HFFc6 (cell line): ENCODE measurements around the gene ANKRD13D. TPM values are rescaled to one million over a fixed set of nuclear protein-coding genes. Genes with fewer than 3 reads are reported as not detected.

Experiments
- DNase-seq: peaks from one replicate; pipeline ENCODE4 v3.0.0-alpha.2; 2018
- H3K27ac Mint-ChIP-seq: 2 replicates; pipeline ENCODE4 v1.8.0; 2020; ENCODE audit warnings: mild to moderate bottlenecking, mixed read lengths
- H3K27me3 Mint-ChIP-seq: 2 replicates; pipeline ENCODE4 v1.8.0; 2021; ENCODE audit warnings: mild to moderate bottlenecking, moderate library complexity, mixed read lengths; ENCODE audit not compliant: insufficient read depth
- H3K36me3 Mint-ChIP-seq: 2 replicates; pipeline ENCODE4 v1.8.0; 2021; ENCODE audit warnings: low read depth, mixed read lengths
- H3K4me1 Mint-ChIP-seq: 2 replicates; pipeline ENCODE4 v1.8.0; 2020; ENCODE audit warnings: low read depth, mixed read lengths
- H3K4me3 Mint-ChIP-seq: 2 replicates; pipeline ENCODE4 v1.8.0; 2020; ENCODE audit warnings: mild to moderate bottlenecking, moderate library complexity, mixed read lengths
- H3K9me3 Mint-ChIP-seq: 2 replicates; pipeline ENCODE4 v1.8.0; 2020; ENCODE audit warnings: mild to moderate bottlenecking, mixed read lengths
- CTCF ChIP-seq: fragments of 200-600 bp; sonication (generic); IDR thresholded peaks from 2 replicates; pipeline ENCODE4 v1.5.0; 2021; ENCODE audit warnings: antibody characterized with exemption, mild to moderate bottlenecking
- total RNA-seq, 6 experiments: library from RNA; stranded (reverse); fragmentation: NEBNext Ultra II Directional; extraction: Animal tissue kit (Norgen Biotek cat#: 25700); gene quantifications; 2 replicates in 1 of 6; 3 replicates in 5 of 6; pipeline ENCODE4 v1.2.3, GENCODE V29; 2021

Gene ANKRD13D
- total RNA-seq, 6 experiments from 2014 or later = 24.7 to 34.6 (median 26.4) TPM

- Mint-ChIP-seq H3K27ac (peak overlapping the region; percentile 74), H3K27me3 (peaks cover 6% of the 10 kb centered on the region), H3K36me3 (peaks cover 45% of the 10 kb centered on the region), H3K4me3 (no peak overlapping the region), H3K4me1 (peaks cover 34% of the 10 kb centered on the region), H3K9me3 (peaks cover 17% of the 10 kb centered on the region)
- no peak for TF ChIP-seq CTCF
- DNase-seq = no peak
Measured at GRCh38 chr11:67291481-67292381, 2.6 kb downstream of the ANKRD13D start.

- peaks cover 46% of the 10 kb centered on the region for H3K36me3 Mint-ChIP-seq
- H3K27ac Mint-ChIP-seq = peak overlapping the region; percentile 74
- peak; percentile 18 for DNase-seq
- peaks cover 26% of the 10 kb centered on the region for H3K4me1 Mint-ChIP-seq
- peak overlapping the region; percentile 51 for H3K4me3 Mint-ChIP-seq
- peaks cover 4% of the 10 kb centered on the region for H3K27me3 Mint-ChIP-seq
- TF ChIP-seq CTCF = no peak
- H3K9me3 Mint-ChIP-seq = peaks cover 22% of the 10 kb centered on the region
Measured at GRCh38 chr11:67292671-67293070, 3.6 kb downstream of the ANKRD13D start.

DNA sequence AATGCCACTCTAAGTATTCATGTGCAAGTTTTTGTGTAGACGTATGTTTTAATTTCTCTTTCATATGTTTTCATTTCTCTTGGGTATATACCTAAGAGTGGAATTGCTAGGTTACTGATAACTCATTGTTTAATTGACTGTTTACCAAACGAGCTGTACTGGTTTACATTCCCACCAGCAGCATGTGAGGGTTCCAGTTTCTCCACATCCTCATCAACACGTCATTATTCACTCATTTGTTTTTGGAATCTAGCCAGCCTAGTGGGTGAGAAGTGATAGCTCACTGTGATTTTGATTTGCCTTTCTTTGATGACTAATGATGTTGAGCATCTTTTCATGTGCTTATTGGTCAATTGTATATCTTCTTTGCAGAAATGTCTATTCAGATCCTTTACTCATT, 4.0 kb downstream of the ANKRD13D start:
- peak overlapping the region; percentile 74 for H3K27ac Mint-ChIP-seq
- H3K27me3 Mint-ChIP-seq = peaks cover 4% of the 10 kb centered on the region; the same call in 1 of the 2 replicates
- H3K4me3 Mint-ChIP-seq = peak overlapping the region; percentile 51
- DNase-seq = peak; percentile 41
- H3K4me1 Mint-ChIP-seq = peaks cover 22% of the 10 kb centered on the region
- TF ChIP-seq CTCF = no peak
- H3K36me3 Mint-ChIP-seq = peaks cover 46% of the 10 kb centered on the region
- peaks cover 22% of the 10 kb centered on the region for H3K9me3 Mint-ChIP-seq

DNA sequence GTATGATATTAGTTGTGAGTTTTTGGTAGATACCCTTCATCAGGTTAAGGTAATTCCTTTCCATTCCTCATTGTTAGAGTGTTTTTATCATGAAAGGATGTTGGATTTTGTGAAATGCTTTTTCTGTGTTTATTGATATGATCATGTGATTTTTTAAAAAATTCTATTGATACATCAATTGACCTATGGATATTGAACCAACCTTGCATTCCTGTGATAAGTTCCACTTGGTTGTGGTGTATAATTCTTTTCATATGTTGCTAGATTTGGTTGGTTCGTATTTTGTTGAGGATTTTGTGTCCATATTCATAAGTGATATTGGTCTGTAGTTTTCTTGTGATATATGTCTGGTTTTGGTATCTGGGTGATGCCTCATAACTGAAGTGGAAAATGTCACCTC, 6.7 kb downstream of the ANKRD13D start:
- Mint-ChIP-seq H3K36me3 (peaks cover 52% of the 10 kb centered on the region), H3K9me3 (peaks cover 22% of the 10 kb centered on the region), H3K4me3 (no peak overlapping the region), H3K27ac (no peak overlapping the region), H3K27me3 (no peaks in the 10 kb centered on the region), H3K4me1 (peaks cover 21% of the 10 kb centered on the region)
- no peak for DNase-seq
- TF ChIP-seq CTCF = no peak

DNA sequence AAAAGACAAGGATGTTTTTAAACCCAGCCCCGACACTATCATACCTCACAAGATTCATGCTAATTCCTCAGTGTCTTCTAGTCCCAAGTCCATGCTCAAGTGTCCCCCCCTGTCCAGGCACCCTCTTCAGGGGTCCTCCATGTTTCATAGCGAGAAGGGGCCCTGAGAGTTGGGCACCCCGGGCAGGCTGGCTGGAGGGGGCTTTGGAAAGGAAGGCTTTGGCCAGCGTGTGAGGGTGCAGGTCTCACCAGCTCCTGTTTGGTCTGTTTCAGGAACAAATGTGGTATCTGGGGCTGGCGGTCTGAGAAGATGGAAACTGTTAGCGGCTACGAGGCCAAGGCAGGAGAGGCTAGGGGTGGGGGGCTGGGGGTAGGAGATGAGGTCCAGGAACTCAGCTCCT, 9.7 kb downstream of the ANKRD13D start:
- no peak for DNase-seq
- peaks cover 3% of the 10 kb centered on the region for H3K4me1 Mint-ChIP-seq
- no peak overlapping the region for H3K27ac Mint-ChIP-seq
- no peak overlapping the region for H3K4me3 Mint-ChIP-seq
- H3K27me3 Mint-ChIP-seq = no peaks in the 10 kb centered on the region
- peaks cover 36% of the 10 kb centered on the region for H3K36me3 Mint-ChIP-seq
- H3K9me3 Mint-ChIP-seq = peaks cover 22% of the 10 kb centered on the region
- TF ChIP-seq CTCF = no peak
